GM10847 (cell line): ENCODE results near the gene FRZB.

ENCODE experiments used
- POLR2A ChIP-seq: IDR thresholded peaks from 2 replicates; pipeline ENCODE4 v1.6.1; 2011; ENCODE audit not compliant: insufficient read length; ENCODE audit errors: extremely low read depth

The FRZB gene

GRCh38 chr2:182784777-182785176 lies 81.7 kb downstream of the FRZB start:
- TF ChIP-seq POLR2A, result no peak

GRCh38 chr2:182784058-182784706 lies 82.3 kb downstream of the FRZB start:
- TF ChIP-seq POLR2A, result no peak
